SK-N-SH (cell line): ENCODE results near the gene RPP30.

ENCODE experiments used
- CHD2 ChIP-seq: fragments of 150-350 bp; IDR thresholded peaks from 2 replicates; pipeline ENCODE4 v1.6.1; 2018; ENCODE audit warnings: low read length; ENCODE audit not compliant: partially characterized antibody
- CTCF ChIP-seq: fragments of 200-600 bp; sonication (generic); IDR thresholded peaks from 2 replicates; pipeline ENCODE4 v1.6.1; 2017; ENCODE audit warnings: antibody characterized with exemption, mild to moderate bottlenecking, moderate library complexity
- USF1 ChIP-seq: IDR thresholded peaks from 2 replicates; pipeline ENCODE4 v1.4.0; 2012; ENCODE audit warnings: low read depth, borderline replicate concordance
- TF ChIP-seq, protein P1 (sequence below): IDR thresholded peaks from 2 replicates; pipeline ENCODE4 v1.6.1; 2012; ENCODE audit warnings: mild to moderate bottlenecking, low read depth, low read length, moderate library complexity

- TF ChIP-seq CTCF = no peak
- TF ChIP-seq USF1 = no peak
- no peak for TF ChIP-seq CHD2
- TF ChIP-seq, protein P1, sequence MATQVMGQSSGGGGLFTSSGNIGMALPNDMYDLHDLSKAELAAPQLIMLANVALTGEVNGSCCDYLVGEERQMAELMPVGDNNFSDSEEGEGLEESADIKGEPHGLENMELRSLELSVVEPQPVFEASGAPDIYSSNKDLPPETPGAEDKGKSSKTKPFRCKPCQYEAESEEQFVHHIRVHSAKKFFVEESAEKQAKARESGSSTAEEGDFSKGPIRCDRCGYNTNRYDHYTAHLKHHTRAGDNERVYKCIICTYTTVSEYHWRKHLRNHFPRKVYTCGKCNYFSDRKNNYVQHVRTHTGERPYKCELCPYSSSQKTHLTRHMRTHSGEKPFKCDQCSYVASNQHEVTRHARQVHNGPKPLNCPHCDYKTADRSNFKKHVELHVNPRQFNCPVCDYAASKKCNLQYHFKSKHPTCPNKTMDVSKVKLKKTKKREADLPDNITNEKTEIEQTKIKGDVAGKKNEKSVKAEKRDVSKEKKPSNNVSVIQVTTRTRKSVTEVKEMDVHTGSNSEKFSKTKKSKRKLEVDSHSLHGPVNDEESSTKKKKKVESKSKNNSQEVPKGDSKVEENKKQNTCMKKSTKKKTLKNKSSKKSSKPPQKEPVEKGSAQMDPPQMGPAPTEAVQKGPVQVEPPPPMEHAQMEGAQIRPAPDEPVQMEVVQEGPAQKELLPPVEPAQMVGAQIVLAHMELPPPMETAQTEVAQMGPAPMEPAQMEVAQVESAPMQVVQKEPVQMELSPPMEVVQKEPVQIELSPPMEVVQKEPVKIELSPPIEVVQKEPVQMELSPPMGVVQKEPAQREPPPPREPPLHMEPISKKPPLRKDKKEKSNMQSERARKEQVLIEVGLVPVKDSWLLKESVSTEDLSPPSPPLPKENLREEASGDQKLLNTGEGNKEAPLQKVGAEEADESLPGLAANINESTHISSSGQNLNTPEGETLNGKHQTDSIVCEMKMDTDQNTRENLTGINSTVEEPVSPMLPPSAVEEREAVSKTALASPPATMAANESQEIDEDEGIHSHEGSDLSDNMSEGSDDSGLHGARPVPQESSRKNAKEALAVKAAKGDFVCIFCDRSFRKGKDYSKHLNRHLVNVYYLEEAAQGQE = no peak
Observed at GRCh38 chr10:90914992-90915765, 43.4 kb downstream of the RPP30 start.
